Loucy (cell line): ENCODE measurements around the gene SAMD9L.

Experiments
- H2AFZ ChIP-seq: fragments of 200-600 bp; sonication (generic); 2 replicates; pipeline ENCODE4 v1.6.0; 2016; ENCODE audit warnings: antibody characterized with exemption, mild to moderate bottlenecking, low read length, moderate library complexity
- H3F3A ChIP-seq: fragments of 200-600 bp; 2 replicates; pipeline ENCODE4 v1.6.0; 2016; ENCODE audit warnings: antibody characterized with exemption, low read depth, mild to moderate bottlenecking
- H3K27me3 ChIP-seq: fragments of 200-600 bp; sonication (generic); 2 replicates; pipeline ENCODE4 v1.6.1; 2014; ENCODE audit warnings: low read length, mild to moderate bottlenecking; ENCODE audit not compliant: insufficient read depth, poor library complexity, severe bottlenecking
- H3K36me3 ChIP-seq: fragments of 200-600 bp; sonication (generic); 2 replicates; pipeline ENCODE4 v1.6.1; 2016; ENCODE audit warnings: low read length; ENCODE audit not compliant: insufficient read depth
- H3K4me1 ChIP-seq: fragments of 200-600 bp; sonication (generic); 2 replicates; pipeline ENCODE4 v1.5.1; 2014; ENCODE audit warnings: low read length, mild to moderate bottlenecking; ENCODE audit not compliant: insufficient read depth, poor library complexity, severe bottlenecking
- H3K4me2 ChIP-seq: fragments of 200-600 bp; sonication (generic); 2 replicates; pipeline ENCODE4 v1.6.0; 2014; ENCODE audit warnings: antibody characterized with exemption, low read length, low read depth, mild to moderate bottlenecking; ENCODE audit not compliant: poor library complexity, severe bottlenecking
- H3K4me3 ChIP-seq: fragments of 200-600 bp; sonication (generic); 2 replicates; pipeline ENCODE4 v1.5.1; 2014; ENCODE audit warnings: low read length, mild to moderate bottlenecking, mixed read lengths; ENCODE audit not compliant: poor library complexity, severe bottlenecking
- H3K79me2 ChIP-seq: fragments of 200-600 bp; sonication (generic); 2 replicates; pipeline ENCODE4 v1.6.1; 2014; ENCODE audit warnings: low read length; ENCODE audit not compliant: insufficient read depth
- H3K9ac ChIP-seq: fragments of 200-600 bp; sonication (generic); 2 replicates; pipeline ENCODE4 v1.6.0; 2014; ENCODE audit warnings: mild to moderate bottlenecking, low read depth, low read length, moderate library complexity; ENCODE audit not compliant: poor library complexity, severe bottlenecking
- H3K9me2 ChIP-seq: fragments of 200-600 bp; sonication (generic); replicated peaks from 2 replicates; pipeline ENCODE4 v1.6.1; 2016; ENCODE audit warnings: low read depth, low read length, mixed read lengths
- H3K9me3 ChIP-seq: fragments of 200-600 bp; sonication (generic); 2 replicates; pipeline ENCODE4 v1.6.1; 2014; ENCODE audit warnings: mild to moderate bottlenecking, antibody characterized with exemption, low read length, low read depth; ENCODE audit not compliant: insufficient read depth
- H4K20me1 ChIP-seq: fragments of 200-600 bp; sonication (generic); 2 replicates; pipeline ENCODE4 v1.6.0; 2014; ENCODE audit warnings: antibody characterized with exemption, low read length, mild to moderate bottlenecking; ENCODE audit not compliant: insufficient read depth, poor library complexity, severe bottlenecking
- EZH2phosphoT487 ChIP-seq: fragments of 200-600 bp; IDR thresholded peaks from 2 replicates; pipeline ENCODE4 v1.6.1; 2018; ENCODE audit warnings: antibody characterized with exemption, mild to moderate bottlenecking, moderate library complexity, borderline replicate concordance
- TF ChIP-seq, protein P1 (sequence below): fragments of 200-600 bp; sonication (generic); conservative IDR thresholded peaks from 2 replicates; pipeline ENCODE4 v1.5.1; 2014; ENCODE audit warnings: mild to moderate bottlenecking, antibody characterized with exemption, low read length

SAMD9L gene

DNA sequence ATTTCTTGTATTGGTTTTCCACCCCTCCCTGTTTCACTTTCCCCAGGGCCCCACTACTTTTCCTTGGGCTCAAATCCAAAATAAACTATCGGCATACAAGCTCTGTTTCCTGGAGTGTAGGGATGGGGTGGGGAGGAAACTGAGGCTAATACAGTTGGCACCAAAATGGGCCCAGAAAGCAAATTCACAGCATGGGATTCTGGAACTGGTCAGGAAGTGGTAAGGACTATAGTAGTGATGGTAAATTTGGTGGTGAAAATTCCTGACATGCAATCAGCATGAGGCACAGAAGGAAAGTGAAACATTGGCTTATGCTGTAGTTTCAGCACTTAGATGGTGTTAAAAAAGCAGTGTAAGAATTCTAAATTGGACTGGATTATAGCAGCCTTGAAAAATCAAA, 8.7 kb upstream of the SAMD9L start:
- no peaks in the 10 kb centered on the region for H3K79me2 ChIP-seq
- H3K4me1 ChIP-seq, result no peaks in the 10 kb centered on the region
- H3K9me2 ChIP-seq, result no peaks in the 10 kb centered on the region
- H3K9ac ChIP-seq, result no peak overlapping the region
- H4K20me1 ChIP-seq, result no peaks in the 10 kb centered on the region
- no peak for TF ChIP-seq EZH2phosphoT487
- TF ChIP-seq, protein P1, sequence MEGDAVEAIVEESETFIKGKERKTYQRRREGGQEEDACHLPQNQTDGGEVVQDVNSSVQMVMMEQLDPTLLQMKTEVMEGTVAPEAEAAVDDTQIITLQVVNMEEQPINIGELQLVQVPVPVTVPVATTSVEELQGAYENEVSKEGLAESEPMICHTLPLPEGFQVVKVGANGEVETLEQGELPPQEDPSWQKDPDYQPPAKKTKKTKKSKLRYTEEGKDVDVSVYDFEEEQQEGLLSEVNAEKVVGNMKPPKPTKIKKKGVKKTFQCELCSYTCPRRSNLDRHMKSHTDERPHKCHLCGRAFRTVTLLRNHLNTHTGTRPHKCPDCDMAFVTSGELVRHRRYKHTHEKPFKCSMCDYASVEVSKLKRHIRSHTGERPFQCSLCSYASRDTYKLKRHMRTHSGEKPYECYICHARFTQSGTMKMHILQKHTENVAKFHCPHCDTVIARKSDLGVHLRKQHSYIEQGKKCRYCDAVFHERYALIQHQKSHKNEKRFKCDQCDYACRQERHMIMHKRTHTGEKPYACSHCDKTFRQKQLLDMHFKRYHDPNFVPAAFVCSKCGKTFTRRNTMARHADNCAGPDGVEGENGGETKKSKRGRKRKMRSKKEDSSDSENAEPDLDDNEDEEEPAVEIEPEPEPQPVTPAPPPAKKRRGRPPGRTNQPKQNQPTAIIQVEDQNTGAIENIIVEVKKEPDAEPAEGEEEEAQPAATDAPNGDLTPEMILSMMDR, result no peak
- no peak overlapping the region for H3K4me2 ChIP-seq
- no peaks in the 10 kb centered on the region for H3F3A ChIP-seq
- H2AFZ ChIP-seq, result no peak overlapping the region
- H3K36me3 ChIP-seq, result no peaks in the 10 kb centered on the region
- H3K9me3 ChIP-seq, result no peaks in the 10 kb centered on the region; the same call in 1 of the 2 replicates
- H3K4me3 ChIP-seq, result no peak overlapping the region
- peaks cover 6% of the 10 kb centered on the region for H3K27me3 ChIP-seq

DNA sequence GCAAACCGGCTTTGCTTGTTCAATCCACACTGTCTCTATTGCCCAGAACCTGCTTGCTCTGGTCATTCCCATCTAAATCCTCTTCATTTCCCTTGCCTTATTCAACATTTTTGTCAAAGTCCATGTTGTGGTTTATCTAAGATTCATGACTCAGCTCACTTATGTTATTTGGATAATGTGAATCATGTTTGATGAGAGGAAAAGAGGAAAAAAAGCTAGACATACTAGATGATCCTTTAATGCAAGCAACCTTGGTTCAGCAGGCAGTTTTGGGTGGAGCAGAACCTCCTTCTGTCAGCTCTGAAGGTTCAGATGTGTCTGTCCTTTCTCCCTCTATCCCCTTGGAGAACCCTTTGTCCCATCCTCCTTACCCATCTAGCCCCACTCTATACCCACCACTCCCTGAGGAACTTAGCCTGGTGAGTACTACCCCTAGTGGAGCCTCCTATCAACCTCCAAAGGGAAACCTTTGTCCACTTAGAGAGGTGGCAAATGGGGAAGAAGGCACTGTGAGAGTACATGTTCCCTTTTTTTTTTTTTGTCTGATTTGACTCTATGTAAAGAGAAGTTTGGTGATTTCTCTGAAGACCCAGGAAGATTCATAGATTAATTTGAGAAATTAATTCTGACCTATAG, 2.1 kb upstream of the SAMD9L start:
- Histone ChIP-seq H3K36me3 (no peaks in the 10 kb centered on the region), H3K79me2 (no peaks in the 10 kb centered on the region), H2AFZ (peak overlapping the region; percentile 59; the same call in 1 of the 2 replicates), H4K20me1 (no peaks in the 10 kb centered on the region), H3K9ac (no peak overlapping the region), H3K4me3 (no peak overlapping the region), H3K4me1 (peaks cover 27% of the 10 kb centered on the region), H3K9me3 (no peaks in the 10 kb centered on the region), H3F3A (no peaks in the 10 kb centered on the region), H3K4me2 (no peak overlapping the region), H3K27me3 (peaks cover 6% of the 10 kb centered on the region), H3K9me2 (no peaks in the 10 kb centered on the region)
- TF ChIP-seq, protein P1, result no peak
- TF ChIP-seq EZH2phosphoT487, result no peak

DNA sequence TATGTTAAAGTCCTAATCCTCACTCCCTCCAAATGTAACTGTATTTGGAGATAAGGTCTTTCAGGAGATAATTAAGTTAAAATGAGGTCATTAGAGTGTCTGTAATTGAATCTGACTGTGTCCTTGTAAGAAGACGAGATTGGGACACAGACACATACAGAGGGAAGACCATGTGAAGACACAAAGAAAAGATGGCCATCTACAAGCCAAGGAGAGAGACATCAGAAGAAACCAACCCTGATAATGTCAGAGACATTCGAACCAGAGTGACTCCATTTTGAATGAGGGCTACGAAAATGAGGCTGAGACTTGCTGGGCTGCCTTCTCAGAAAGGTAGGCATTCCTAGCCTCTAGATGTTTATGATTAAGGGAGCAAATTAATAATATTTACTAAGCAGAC, 542 bp upstream of the SAMD9L start:
- Histone ChIP-seq H4K20me1 (no peaks in the 10 kb centered on the region), H3K36me3 (no peaks in the 10 kb centered on the region), H3K4me3 (peak overlapping the region; percentile 86), H3K4me1 (peaks cover 27% of the 10 kb centered on the region), H3K27me3 (no peaks in the 10 kb centered on the region), H2AFZ (peak overlapping the region; percentile 97), H3K4me2 (peak overlapping the region; percentile 96), H3F3A (no peaks in the 10 kb centered on the region), H3K79me2 (no peaks in the 10 kb centered on the region), H3K9me2 (no peaks in the 10 kb centered on the region), H3K9ac (peak overlapping the region; percentile 66), H3K9me3 (no peaks in the 10 kb centered on the region)
- no peak for TF ChIP-seq EZH2phosphoT487
- TF ChIP-seq, protein P1, result no peak
